WI38 (cell line): ENCODE data around the gene DNAJC30.
A peak's percentile ranks its signal among the peaks of the same experiment; 100 is the strongest.

Source experiments
- H3K4me3 ChIP-seq: 2 replicates; pipeline ENCODE4 v1.5.1; 2011; ENCODE audit warnings: low read depth, mild to moderate bottlenecking, control low read depth, low read length
- TF ChIP-seq, protein P1 (sequence below): IDR thresholded peaks from 2 replicates; pipeline ENCODE4 v1.5.1; 2012; ENCODE audit warnings: low read depth, mild to moderate bottlenecking, control low read depth, low read length

DNAJC30 gene

DNA sequence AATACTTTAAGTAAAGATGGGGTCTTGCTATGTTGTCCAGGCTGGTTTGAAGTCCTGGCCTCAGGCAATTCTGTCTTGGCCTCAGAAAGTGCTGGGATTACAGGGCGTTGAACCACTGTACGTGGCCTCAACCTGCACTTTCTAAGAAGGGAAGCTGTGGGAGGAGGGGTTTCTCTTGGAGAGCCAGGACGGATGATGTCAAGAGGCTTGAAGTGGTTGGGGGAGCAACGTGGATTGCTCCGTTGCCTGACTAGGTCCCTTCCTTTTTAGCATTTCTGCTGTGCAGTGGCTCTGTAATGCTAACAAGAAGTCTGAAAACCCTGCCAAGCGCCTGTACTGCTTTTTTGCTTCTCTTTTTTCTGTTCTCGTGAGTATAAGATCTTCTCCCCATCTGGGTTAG, 7.4 kb upstream of the DNAJC30 start:
- no peak overlapping the region for H3K4me3 ChIP-seq
- TF ChIP-seq, protein P1, sequence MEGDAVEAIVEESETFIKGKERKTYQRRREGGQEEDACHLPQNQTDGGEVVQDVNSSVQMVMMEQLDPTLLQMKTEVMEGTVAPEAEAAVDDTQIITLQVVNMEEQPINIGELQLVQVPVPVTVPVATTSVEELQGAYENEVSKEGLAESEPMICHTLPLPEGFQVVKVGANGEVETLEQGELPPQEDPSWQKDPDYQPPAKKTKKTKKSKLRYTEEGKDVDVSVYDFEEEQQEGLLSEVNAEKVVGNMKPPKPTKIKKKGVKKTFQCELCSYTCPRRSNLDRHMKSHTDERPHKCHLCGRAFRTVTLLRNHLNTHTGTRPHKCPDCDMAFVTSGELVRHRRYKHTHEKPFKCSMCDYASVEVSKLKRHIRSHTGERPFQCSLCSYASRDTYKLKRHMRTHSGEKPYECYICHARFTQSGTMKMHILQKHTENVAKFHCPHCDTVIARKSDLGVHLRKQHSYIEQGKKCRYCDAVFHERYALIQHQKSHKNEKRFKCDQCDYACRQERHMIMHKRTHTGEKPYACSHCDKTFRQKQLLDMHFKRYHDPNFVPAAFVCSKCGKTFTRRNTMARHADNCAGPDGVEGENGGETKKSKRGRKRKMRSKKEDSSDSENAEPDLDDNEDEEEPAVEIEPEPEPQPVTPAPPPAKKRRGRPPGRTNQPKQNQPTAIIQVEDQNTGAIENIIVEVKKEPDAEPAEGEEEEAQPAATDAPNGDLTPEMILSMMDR = no peak

DNA sequence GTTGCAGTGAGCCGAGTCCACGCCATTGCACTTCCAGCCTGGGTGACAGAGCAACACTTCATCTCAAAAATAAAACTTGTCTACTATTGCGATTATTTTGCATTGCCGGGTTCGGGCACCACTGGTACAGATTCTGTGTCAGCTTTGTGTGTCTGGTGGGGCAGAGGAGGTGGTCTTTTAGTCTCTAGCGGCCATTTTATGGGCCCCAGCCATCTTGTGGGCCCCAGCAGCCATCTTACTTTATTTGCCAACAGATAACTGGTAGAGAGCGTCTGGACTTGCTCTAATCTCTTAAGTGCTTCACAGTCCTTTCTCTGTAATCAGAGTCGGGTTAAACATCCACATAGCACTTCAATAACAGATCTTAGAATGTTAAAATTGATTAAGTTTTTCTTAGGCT, 5.0 kb upstream of the DNAJC30 start:
- TF ChIP-seq, protein P1 = no peak
- no peak overlapping the region for H3K4me3 ChIP-seq

DNA sequence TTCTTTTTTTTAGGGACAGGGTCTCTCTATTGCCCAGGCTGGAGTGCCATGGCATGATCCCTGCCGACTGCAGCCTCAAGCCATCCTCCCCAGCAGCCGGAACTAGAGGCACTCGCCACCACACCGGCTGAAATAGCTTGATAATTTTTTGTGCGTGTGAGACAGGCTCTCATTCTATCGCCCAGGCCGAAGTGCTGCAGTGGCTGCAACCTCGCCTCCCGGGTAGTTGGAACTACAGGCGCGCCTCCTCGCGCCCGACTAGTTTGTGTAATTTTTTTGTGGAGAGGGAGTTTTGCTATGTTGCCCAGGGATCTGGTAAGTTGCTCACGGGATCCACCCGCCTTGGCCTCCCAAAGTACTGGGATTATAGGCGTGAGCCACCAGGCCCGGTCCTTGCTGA, 2.1 kb upstream of the DNAJC30 start:
- TF ChIP-seq, protein P1 = no peak
- no peak overlapping the region for H3K4me3 ChIP-seq

DNA sequence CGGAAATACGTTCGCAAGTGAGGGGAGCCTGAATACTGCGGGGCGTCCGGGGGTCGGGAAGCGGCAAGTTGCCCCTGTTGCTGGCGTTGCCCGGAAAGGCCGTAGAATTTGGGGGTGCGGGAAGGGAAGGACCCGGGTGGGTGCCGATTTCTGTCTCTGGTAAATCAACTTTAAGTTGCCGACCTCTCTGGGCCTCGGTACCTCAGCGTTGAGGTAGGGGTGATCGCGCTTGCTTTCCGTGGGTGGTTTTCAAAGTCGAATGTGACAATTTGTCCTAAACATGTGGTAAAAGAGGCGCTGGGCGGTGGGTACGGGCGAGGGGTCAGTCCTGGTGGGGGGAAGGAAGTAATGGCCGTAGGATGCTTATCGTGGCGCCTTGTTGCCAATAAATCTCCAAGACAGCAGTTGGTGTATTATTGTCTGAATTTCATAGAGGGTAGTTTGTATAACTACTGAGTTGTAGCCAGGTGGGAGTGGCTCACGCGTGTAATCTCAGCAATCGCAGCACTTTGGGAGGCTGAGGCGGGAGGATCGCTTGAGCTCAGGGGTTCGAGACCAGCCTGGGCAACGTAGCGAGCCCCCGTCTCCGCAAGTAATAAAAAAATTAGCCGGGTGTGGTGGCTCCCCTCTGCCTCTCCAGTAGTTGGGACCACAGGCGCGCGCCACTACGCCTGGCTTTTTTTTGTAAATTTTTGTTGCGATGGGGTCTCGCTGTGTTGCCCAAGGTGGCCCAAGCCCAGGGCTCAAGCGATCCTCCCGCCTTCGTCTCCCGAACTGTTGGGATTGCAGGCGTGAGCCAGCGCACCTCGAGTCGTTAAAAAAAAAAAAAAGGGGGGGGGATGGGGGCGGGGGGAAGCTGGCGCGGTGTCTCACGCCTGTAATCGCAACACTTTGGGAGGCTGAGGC, 788 bp upstream of the DNAJC30 start:
- TF ChIP-seq, protein P1 = no peak
- H3K4me3 ChIP-seq = peak overlapping the region; percentile 99

DNA sequence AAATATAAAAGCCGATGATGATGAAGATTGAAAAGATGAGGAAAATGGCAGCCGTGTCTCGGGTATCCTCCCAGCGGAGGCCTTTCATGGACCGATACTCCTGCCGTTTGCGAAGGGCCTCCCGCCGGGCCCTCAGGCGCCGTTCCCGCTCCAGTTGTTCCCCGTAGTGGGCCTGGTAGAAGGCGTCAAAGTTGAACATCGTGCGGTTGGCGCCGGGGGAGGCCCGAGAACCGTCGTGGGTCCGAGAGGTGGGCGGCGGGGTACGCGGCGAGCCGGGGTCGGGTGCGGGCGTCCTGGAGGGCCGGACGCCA, 553 bp downstream of the DNAJC30 start:
- TF ChIP-seq, protein P1 = no peak
- H3K4me3 ChIP-seq = peak overlapping the region; percentile 99

DNA sequence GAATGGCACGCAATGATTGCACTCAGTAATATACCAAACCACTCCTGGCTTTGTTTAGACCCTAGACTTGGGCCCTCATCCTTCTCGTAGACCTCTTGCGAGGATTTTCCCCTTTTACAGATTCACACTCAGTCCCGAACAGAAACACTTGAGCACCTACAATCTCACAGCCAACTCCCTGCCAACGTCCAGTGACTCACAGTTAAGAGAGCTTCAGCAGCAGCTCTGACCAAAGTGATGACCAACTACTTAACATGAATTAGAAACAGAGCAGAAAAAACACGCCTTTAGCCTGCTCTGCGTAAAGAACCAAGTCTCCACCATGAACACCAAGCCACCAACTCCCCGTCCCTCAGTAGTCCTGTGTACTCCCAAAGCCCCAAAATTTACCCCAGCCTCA, 2.2 kb downstream of the DNAJC30 start:
- no peak overlapping the region for H3K4me3 ChIP-seq
- TF ChIP-seq, protein P1 = no peak

DNA sequence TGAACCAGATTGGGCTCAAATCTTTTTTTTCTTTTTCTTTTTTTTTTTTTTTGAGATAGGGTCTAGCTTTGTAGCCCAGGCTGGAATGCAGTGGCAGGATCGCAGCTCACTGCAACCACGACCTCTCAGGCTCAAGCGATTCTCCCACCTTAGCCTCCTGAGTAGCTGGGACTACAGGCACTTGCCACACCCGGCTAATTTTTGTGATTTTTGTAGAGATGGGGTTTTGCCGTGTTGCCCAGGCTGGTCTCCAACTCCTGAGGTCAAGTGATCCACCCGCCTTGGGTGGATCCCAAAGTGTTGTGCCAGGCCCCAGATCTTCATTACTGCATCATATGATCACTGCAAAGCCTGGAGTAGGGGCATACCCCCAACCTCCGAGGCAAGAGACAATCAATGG, 2.8 kb downstream of the DNAJC30 start:
- no peak overlapping the region for H3K4me3 ChIP-seq
- TF ChIP-seq, protein P1 = no peak
